Frontal cortex (tissue), 4 donors: ENCODE measurements around the gene NAALADL2. TPM values are rescaled to one million over a fixed set of nuclear protein-coding genes. Genes with fewer than 3 reads are reported as not detected.
A peak's percentile ranks its signal among the peaks of the same experiment; 100 is the strongest.

Experiments
- DNase-seq, 2 donors: peaks; one replicate each; pipeline ENCODE4 v3.0.0; 2012; ENCODE audit warnings: low spot score in 2 of 2
- FAIRE-seq: peaks from 2 replicates; lab custom pipeline; 2012; peaks lifted over from hg19 to GRCh38; lab: Jason Lieb, UNC
- total RNA-seq: library from RNA; depleted of rRNA; stranded (reverse); fragments of >200 nt; gene quantifications from one replicate; pipeline ENCODE4 v1.2.3, GENCODE V29; 2014
- donor health status: control.
- donor health status: control.
- donor health status: control.

Gene NAALADL2
- total RNA-seq, 1 donor from 2014 or later = 4.9 TPM

DNA sequence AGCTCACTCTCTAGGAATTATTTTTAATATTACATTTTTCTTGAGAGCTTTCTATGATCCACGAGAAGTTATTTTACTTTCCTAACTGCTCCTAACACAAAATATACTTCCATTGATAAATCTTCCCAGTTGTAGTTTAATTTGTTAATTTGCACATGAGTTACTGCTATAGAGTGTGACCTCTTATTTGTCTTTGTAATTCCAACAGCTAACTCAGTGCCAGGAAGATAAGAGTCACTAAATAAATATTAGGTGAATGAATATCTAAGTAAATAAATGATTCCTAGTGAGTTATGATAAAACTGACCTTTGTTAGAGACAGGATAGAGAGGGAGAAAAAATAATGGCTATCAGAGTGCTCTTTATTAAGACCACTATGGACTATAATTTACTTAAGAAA lies 319.9 kb downstream of the NAALADL2 start:
- FAIRE-seq (no peak), DNase-seq (no peak)

GRCh38 chr3:175184392-175184791 lies 325.3 kb downstream of the NAALADL2 start:
- DNase-seq (no peak), FAIRE-seq (no peak)

DNA sequence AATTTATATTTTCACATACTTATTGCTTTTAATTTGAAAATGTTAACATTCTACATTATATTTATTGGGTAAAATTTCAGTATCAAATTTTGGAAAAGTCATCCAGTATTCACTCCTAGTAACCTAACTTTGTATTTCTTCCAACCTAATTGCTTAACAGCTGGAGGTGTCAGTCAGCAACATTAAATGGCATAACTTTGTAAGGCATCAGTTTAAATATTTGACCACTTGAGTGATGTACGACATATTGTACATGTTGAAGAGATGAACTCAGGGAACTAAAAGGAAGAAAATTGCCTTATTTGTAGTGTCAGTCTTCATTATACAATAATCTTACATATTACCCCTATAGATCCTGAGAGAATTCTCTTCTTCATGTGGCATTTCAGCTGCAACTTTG lies 326.8 kb downstream of the NAALADL2 start:
- FAIRE-seq = no peak
- no peak for DNase-seq

GRCh38 chr3:175186511-175186910 lies 327.4 kb downstream of the NAALADL2 start:
- FAIRE-seq = no peak
- no peak for DNase-seq

DNA sequence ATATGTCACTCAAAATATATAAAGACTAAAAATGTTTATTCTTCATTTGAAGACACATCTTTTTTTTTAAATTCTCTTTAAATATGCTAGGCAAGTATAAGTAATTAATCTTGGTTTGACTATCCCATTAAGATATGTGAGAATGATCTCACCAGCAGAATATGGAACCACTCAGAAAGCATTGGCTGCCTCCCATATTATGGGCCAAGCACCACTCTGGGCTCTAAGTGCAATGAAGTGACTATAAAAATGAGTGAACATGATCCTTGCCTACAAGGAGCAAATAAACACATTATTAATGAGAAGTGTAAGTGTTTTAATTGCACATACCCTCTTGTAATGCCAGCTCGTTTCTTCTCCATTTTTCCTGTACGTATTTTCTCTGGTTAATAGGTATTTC lies 328.5 kb downstream of the NAALADL2 start:
- FAIRE-seq (no peak), DNase-seq (no peak)

DNA sequence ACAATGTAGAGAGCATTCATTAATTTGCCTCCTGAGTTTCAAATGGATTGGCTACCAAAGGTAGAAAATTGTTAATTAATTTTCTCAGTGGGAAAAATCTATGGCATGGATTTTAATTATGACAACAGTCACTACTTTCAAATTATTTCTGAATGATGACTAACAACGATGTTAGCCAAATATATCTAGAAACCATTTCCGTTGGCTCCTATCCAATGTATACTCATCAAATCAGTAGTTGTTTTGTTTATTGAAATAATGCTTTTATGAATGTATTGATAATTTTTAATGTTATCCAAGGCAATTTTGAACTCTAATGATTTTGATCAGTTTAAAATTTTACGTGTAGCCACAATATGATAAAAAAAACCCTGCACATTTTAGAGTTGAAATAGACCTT lies 333.4 kb downstream of the NAALADL2 start:
- FAIRE-seq (no peak), DNase-seq (no peak)

DNA sequence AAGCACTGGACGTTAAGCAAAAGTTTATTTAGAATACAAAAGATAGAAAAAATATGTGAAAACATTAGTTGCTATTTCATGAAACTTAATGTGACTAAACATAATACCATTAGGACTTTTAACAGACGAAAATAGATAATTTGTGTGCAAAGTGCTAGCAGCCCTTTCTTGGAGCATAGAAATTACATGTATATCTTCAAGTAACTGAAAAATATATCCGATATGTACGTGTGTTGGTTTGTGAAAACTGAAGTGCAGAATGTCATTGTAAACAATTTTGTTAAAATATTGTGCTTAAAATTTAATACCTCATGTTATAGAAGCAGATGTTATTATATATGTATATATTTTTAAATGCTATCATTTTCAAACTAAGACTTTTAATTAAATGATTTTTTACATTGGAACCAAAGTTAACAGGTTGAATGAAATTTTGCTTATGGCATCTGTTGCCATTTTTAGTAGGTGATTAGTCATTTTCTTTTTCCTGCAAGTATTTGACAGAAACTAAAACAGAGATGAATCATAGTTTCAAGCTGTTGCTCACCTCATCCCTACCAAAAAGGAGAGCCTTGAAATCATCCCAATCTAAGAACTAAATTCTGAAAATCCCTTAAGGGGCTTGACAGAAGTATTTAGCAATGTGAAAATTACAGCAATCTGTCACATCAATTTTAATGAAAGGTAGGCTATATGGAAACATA lies 334.8 kb downstream of the NAALADL2 start:
- FAIRE-seq (no peak), DNase-seq (peak in 1 of 2 donors; percentile 2)

GRCh38 chr3:175198991-175199783 lies 340.1 kb downstream of the NAALADL2 start:
- FAIRE-seq = no peak
- no peak for DNase-seq

DNA sequence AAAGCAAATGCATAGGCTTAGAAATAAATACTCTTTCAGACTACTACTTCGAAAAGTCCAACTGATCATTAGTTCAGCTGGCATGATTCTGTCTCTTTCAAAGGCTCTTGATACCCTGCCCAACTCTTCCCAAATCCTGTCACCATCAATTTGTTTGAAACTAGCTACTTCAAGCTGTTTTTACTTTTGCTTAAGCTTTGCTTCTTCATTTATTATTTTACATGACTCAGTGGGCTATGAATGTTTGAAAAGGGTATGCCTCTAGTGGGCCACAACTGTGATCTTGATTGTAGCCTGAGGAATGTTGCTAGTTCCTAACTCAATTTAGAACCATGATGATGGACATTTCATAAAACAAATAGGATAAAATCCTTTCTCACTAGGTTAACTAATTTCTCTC lies 340.8 kb downstream of the NAALADL2 start:
- no peak for DNase-seq
- FAIRE-seq = no peak

- DNase-seq = no peak
- FAIRE-seq = no peak
These were observed 341.4 kb downstream of the NAALADL2 start for GRCh38 chr3:175200391-175201095.

GRCh38 chr3:175207361-175207760 lies 348.2 kb downstream of the NAALADL2 start:
- DNase-seq = no peak

GRCh38 chr3:175208326-175208725 lies 349.2 kb downstream of the NAALADL2 start:
- DNase-seq = no peak
- FAIRE-seq = no peak

More at GRCh38 chr3:175207361-175207760, 348.2 kb downstream of the NAALADL2 start:
- FAIRE-seq = no peak

DNA sequence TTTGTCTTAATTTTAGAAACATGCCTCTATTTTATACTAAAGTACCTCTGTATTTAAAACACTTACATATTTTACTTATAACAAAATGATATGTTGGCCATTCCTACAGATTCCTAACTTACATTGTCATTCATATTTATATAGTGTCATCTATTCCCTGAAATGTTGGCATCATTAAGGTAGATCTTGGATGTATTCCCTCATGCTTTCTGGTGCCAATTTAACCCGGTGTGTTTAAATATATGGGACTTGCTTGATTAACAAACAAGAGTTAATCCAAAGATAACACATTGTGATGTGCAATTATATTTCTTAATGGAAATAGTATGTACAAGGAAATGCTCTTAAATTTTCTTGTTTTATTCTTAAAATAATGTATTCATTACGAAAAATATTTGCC lies 352.3 kb downstream of the NAALADL2 start:
- DNase-seq (no peak), FAIRE-seq (peak; percentile 33)

GRCh38 chr3:175212896-175213295 lies 353.8 kb downstream of the NAALADL2 start:
- DNase-seq = no peak
- no peak for FAIRE-seq

DNA sequence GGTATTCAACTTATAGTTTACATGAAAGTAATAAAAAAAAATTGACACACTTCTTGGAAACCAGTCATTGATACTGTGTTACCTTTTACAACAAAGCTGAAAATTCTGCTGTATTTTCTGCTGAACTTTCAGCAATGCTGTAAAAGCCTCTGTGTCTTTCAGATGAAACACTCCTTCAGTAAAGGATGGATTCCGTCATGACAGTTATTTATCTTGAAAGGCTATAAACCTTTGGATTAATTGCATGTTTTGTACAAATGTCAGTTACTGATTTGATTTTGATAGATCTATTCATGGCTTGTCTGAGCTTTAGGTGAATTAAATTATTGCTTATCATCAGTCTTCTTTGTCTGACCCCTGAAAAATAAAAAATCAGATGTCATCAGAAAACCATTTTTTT lies 355.1 kb downstream of the NAALADL2 start:
- DNase-seq (no peak), FAIRE-seq (no peak)

DNA sequence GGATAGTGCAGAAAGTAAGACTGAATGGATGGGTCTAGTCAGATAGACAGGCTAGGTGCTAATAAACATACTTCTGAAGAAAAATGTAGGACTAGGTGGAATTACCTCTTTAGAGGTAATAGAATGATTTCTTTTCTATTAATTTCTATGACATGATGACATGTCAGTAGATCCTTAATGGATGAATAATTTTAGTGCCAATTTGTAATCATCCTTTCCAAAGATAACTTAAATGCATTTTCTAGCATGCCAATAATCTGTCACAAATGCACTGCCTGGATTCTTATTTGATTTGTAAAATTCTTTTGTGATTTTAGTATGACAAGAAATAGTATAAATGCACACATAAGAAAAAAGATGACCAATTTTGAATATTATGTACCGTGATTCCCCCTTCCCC lies 356.7 kb downstream of the NAALADL2 start:
- FAIRE-seq = no peak
- DNase-seq = no peak

GRCh38 chr3:175222356-175222755 lies 363.2 kb downstream of the NAALADL2 start:
- FAIRE-seq (no peak), DNase-seq (no peak)

DNA sequence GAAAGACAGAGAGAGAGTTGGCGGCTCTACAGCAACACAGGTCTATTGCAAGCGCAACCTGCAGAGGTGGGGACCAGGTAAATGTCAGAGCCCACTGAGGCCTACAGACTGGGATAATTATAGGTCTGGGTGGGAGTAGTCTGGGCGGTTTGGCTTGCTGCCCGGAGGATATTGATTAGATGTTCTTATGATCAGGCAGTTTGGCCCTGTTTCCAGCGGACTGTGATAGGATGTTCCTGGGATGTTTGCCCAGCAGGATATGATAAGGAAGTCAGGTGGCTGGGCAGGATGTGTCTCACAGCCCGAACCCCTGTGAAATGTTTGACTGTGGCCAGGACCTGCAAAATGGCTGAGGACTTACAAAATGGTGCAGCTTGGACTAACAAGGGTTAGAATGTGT lies 364.9 kb downstream of the NAALADL2 start:
- no peak for DNase-seq
- FAIRE-seq = no peak

DNA sequence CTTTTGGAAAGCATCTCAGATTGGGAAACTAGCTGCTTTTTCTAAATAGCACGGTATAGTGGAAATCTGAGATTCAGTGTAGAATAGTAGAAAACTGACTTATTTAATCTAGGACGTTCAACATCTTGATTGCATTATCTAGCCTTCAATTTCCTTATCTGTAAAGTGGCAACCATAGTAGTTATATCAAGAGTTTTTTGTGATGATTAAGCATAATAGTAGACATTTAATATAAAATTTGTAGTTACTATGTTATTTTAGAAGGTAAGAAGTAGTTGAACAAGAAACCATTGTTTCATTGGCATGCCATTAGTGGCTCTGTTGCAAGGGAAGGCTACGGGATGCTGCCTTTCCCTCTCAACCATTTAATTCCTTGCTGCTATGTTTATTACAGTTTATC lies 367.3 kb downstream of the NAALADL2 start:
- FAIRE-seq = no peak

GRCh38 chr3:175227126-175227525 lies 368.0 kb downstream of the NAALADL2 start:
- FAIRE-seq (no peak), DNase-seq (no peak)

More for the DNA sequence above, 367.3 kb downstream of the NAALADL2 start:
- DNase-seq = no peak
